ENCODE data around the gene OR52B4.
"Not testable (repeated sequence)": the region's sequence is repeated elsewhere in the genome, so short reads cannot be mapped to it uniquely, and the experiment has no call there.

DNA sequence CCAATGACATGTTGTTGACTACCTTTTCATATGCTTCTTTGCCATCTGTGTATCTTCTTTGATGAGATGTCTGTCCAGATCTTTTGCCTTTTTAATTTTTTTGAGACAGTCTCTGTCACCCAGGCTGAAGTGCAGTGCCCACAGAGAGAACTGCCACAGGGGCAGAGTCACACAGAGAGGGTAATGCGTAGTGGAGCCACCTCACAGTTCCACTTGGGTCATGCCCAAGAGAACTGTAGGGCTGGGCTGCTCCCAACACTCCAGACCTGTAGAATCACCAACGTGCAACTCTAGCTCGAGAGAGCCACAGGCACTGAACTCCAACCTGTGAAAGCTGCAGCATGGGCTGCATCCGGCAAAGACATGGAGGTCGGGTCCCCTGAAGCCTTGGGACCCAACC is 20.0 kb downstream of the OR52B4 start:
- not testable (repeated sequence) for TF ChIP-seq JUND (IDR thresholded peaks at IDR 0.05; ENCODE audit: low read length); EP300 (IDR thresholded peaks at IDR 0.05; ENCODE audit: borderline replicate concordance in 1 of 2, low read depth in 2 of 2, low read length in 2 of 2); EZH2 (IDR thresholded peaks at IDR 0.05; ENCODE audit: low read depth, low read length, severe bottlenecking); BRCA1 (IDR thresholded peaks at IDR 0.05; ENCODE audit: low read depth, low read length); SIN3A (conservative IDR thresholded peaks at IDR 0.05 in 1 of 2, IDR thresholded peaks at IDR 0.05 in 1 of 2; ENCODE audit: low read depth in 1 of 2, low read length in 2 of 2); POLR2AphosphoS5 (IDR thresholded peaks at IDR 0.05; ENCODE audit: low read depth, low read length); POLR2A (IDR thresholded peaks at IDR 0.05; ENCODE audit: control extremely low read depth in 1 of 2, low read depth in 2 of 2, low read length in 2 of 2); TEAD4 (IDR thresholded peaks at IDR 0.05; ENCODE audit: low read depth, low read length); TAF1 (IDR thresholded peaks at IDR 0.05; ENCODE audit: low read depth, low read length)
- TF ChIP-seq, protein P1, sequence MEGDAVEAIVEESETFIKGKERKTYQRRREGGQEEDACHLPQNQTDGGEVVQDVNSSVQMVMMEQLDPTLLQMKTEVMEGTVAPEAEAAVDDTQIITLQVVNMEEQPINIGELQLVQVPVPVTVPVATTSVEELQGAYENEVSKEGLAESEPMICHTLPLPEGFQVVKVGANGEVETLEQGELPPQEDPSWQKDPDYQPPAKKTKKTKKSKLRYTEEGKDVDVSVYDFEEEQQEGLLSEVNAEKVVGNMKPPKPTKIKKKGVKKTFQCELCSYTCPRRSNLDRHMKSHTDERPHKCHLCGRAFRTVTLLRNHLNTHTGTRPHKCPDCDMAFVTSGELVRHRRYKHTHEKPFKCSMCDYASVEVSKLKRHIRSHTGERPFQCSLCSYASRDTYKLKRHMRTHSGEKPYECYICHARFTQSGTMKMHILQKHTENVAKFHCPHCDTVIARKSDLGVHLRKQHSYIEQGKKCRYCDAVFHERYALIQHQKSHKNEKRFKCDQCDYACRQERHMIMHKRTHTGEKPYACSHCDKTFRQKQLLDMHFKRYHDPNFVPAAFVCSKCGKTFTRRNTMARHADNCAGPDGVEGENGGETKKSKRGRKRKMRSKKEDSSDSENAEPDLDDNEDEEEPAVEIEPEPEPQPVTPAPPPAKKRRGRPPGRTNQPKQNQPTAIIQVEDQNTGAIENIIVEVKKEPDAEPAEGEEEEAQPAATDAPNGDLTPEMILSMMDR (IDR thresholded peaks at IDR 0.05; ENCODE audit: control extremely low read depth in 1 of 3, insufficient read depth in 1 of 3, low read depth in 1 of 3, low read length in 3 of 3), result not testable (repeated sequence)
- TF ChIP-seq, protein P2, sequence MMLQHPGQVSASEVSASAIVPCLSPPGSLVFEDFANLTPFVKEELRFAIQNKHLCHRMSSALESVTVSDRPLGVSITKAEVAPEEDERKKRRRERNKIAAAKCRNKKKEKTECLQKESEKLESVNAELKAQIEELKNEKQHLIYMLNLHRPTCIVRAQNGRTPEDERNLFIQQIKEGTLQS (IDR thresholded peaks at IDR 0.05; ENCODE audit: insufficient read depth, low read depth, low read length), result not testable (repeated sequence)

Data from H1 (cell line).